Esophagus squamous epithelium (tissue), 4 donors: ENCODE results near the gene SUSD1.

Experiments used
- POLR2A ChIP-seq, 4 donors: fragments of 450-650 bp; IDR thresholded peaks; one replicate each; pipeline ENCODE4 v1.6.1; 2017; ENCODE audit warnings: antibody characterized with exemption in 4 of 4, mild to moderate bottlenecking in 4 of 4, moderate library complexity in 3 of 4
- TF ChIP-seq, protein P1 (sequence below), 6 experiments: fragments of 450-650 bp in 4 of 6; fragments of 200-600 bp in 2 of 6; sonication (generic) in 2 of 6; IDR thresholded peaks; one replicate each; pipeline ENCODE4 v1.5.1; 2016 to 2019; ENCODE audit warnings: antibody characterized with exemption in 6 of 6, mild to moderate bottlenecking in 4 of 6, moderate library complexity in 4 of 6

DNA sequence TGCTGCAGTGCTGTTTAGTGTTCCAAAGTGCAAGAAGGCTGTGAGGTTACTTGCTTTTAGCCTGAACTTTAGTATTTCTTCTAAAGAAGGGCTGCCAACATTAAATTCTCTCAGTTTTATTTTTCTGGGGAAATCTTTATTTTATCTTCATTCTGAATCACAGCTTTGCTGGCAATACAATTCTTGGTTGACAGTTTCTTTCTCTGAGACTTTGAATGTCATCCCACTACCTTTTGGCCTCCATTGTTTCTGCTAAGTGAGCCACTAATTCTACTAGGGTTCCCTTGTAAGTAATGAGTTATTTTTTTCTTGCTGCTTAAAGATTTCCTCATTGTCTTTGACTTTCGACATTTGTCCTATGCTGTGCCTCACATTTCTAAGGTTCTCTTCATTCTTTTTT, 32.4 kb upstream of the SUSD1 start:
- TF ChIP-seq, protein P1, sequence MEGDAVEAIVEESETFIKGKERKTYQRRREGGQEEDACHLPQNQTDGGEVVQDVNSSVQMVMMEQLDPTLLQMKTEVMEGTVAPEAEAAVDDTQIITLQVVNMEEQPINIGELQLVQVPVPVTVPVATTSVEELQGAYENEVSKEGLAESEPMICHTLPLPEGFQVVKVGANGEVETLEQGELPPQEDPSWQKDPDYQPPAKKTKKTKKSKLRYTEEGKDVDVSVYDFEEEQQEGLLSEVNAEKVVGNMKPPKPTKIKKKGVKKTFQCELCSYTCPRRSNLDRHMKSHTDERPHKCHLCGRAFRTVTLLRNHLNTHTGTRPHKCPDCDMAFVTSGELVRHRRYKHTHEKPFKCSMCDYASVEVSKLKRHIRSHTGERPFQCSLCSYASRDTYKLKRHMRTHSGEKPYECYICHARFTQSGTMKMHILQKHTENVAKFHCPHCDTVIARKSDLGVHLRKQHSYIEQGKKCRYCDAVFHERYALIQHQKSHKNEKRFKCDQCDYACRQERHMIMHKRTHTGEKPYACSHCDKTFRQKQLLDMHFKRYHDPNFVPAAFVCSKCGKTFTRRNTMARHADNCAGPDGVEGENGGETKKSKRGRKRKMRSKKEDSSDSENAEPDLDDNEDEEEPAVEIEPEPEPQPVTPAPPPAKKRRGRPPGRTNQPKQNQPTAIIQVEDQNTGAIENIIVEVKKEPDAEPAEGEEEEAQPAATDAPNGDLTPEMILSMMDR (IDR thresholded peaks at IDR 0.05) = no peak
- no peak for TF ChIP-seq POLR2A (IDR thresholded peaks at IDR 0.05)
